HEK293 (cell line): Measurements from ENCODE around the gene IGFBPL1.

Experiments used
- CTCF ChIP-seq: fragments of 450-650 bp; formaldehyde crosslinking; IDR thresholded peaks from 2 replicates; pipeline ENCODE4 v1.5.1; 2016; ENCODE audit warnings: missing biosample characterization, missing genetic modification characterization
- ZNF184 ChIP-seq: fragments of 450-650 bp; IDR thresholded peaks from 2 replicates; pipeline ENCODE4 v1.5.1; 2018; ENCODE audit warnings: missing biosample characterization, mild to moderate bottlenecking, missing genetic modification characterization
- ZNF391 ChIP-seq: fragments of 450-650 bp; formaldehyde crosslinking; IDR thresholded peaks from 2 replicates; pipeline ENCODE4 v1.5.1; 2016; ENCODE audit warnings: low read depth, missing biosample characterization, missing genetic modification characterization, borderline replicate concordance
- ZNF501 ChIP-seq: fragments of 450-650 bp; formaldehyde crosslinking; IDR thresholded peaks from 2 replicates; pipeline ENCODE4 v1.5.1; 2016; ENCODE audit warnings: missing biosample characterization, missing genetic modification characterization
- ZNF510 ChIP-seq: fragments of 450-650 bp; formaldehyde crosslinking; IDR thresholded peaks from 2 replicates; pipeline ENCODE4 v1.5.1; 2018; ENCODE audit warnings: mild to moderate bottlenecking, missing genetic modification characterization, missing biosample characterization; ENCODE audit not compliant: insufficient replicate concordance

DNA sequence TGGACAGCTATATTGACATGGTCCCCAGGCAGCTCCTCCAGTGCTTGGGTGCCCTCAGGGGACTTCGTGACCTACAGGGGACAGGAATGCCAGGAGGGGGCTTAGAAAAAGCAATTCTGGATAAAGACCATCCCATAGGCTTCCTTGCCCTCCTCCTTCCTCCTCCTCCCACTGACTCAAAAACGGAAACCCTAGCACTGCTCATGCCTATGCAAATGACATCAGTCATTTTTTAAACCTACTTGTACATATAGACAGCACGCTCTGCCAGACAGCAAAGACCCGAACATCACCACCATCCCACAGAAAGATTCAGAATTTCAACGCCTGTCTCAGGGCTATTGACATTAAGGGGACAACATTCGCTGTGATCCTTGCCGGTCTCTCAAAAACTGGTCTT is 11.0 kb downstream of the IGFBPL1 start:
- no peak for TF ChIP-seq CTCF (tag by site-specific recombination)
- no peak for TF ChIP-seq ZNF391
- no peak for TF ChIP-seq ZNF184 (tag by site-specific recombination)
- no peak for TF ChIP-seq ZNF510 (tag by site-specific recombination)
- no peak for TF ChIP-seq ZNF501 (tag by site-specific recombination)
